GM18526 (cell line): ENCODE measurements around the gene SMC6.

Experiments used
- POLR2A ChIP-seq: IDR thresholded peaks from 3 replicates; pipeline ENCODE4 v1.6.1; 2011; ENCODE audit not compliant: insufficient read length; ENCODE audit errors: extremely low read depth

Gene SMC6

DNA sequence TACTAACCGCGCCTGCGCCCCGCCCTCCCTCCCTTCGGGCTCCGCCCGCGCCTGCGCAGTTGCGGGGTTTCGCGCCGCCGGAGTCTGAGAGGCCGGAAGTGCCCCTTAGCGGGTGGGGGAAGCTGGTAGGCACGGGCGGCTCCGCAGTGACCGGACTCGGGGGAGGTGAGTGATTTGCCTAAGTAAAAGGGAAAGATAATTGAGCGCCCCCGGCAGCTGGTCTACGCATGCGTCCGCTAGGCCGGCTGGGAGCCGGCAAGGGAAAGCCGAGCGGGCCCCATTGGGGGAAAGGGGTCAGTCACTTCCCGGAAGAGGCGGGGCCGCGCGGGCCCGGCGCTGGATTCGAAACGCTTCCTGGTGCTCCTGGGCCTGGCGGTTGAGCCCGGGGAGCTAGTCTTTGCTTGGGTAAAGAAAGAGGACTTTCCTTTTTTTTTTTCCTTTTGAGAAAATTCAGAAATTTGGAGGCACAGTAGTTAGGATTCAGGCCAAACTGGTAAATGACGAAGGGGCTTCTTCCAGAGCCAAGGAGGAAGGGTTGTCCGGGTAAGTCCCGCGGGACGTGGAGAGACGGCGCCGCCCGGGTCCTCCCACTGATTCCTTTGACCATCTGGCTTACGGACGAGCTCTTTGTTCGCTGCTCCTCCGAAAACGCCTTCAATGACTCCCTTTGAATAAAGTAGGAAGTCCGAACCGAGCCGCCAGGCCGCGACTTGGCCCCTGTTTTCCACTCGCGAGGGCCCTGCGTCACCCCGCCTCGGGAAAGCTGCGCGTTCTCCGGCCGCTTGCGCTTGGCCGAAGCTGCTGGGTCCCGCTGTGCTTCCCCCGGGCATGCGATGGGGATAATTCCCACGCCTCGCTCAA, at the start of gene SMC6, which contains the start of gene GEN1:
SMC6 (minus strand) TSS at position 8 of the 861 bp plus-strand sequence. CDS start 7,864 bp downstream, outside the sequence.
GEN1 (plus strand) TSS at position 336 of the 861 bp plus-strand sequence. CDS start 5,806 bp downstream, outside the sequence.
- TF ChIP-seq POLR2A, result peak; percentile 57

- no peak for TF ChIP-seq POLR2A
Measured at GRCh38 chr2:17800693-17801458, 47.3 kb upstream of the SMC6 start.

GRCh38 chr2:17800219-17800618, 46.6 kb upstream of the SMC6 start:
- TF ChIP-seq POLR2A, result no peak

- TF ChIP-seq POLR2A, result no peak
Measured at GRCh38 chr2:17799301-17800120, 45.9 kb upstream of the SMC6 start.

DNA sequence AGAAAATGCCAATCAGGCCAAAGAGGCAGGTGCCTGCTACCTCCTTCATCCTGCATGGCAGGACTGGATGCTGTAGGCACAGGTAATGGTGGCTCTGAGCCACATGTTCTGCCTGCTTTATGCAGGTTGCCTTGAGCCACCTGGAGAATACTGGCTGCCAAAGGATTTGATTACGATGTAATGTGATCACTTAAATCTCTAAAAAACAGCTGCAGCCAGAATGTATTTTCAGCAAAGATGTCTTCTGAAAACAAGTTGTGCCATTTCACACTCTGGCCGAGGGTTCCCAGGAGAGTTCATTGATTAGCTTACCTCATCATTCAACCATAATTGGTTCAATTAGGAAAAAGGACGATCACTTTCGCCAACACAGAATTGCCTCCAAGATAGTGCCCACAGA, 44.7 kb upstream of the SMC6 start:
- no peak for TF ChIP-seq POLR2A

DNA sequence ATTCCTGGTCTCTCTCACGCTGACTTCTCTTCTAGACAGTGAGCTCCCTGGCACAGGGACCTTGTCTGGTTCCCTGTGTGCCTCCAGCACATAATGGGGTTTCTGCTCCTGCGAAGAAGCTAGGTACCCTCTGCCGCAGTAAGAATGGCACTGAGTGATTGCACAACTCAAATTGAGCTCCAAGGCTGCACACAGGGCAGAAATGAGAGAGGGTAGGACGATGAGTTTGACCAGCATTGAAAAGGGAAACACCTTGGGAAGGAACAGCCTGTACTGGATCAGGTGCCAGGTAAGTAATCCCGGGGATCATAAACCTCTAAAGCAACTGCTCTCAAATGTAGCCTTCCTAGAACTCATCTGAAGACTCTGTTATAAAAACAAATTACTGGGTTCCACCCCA, 41.7 kb upstream of the SMC6 start:
- no peak for TF ChIP-seq POLR2A

GRCh38 chr2:17793803-17794354, 40.3 kb upstream of the SMC6 start:
- TF ChIP-seq POLR2A, result no peak

GRCh38 chr2:17793296-17793695, 39.7 kb upstream of the SMC6 start:
- no peak for TF ChIP-seq POLR2A

GRCh38 chr2:17792515-17792914, 38.9 kb upstream of the SMC6 start:
- TF ChIP-seq POLR2A, result no peak

- no peak for TF ChIP-seq POLR2A
Measured at GRCh38 chr2:17791817-17792130, 38.2 kb upstream of the SMC6 start.

- no peak for TF ChIP-seq POLR2A
Measured at GRCh38 chr2:17791121-17791816, 37.7 kb upstream of the SMC6 start.

DNA sequence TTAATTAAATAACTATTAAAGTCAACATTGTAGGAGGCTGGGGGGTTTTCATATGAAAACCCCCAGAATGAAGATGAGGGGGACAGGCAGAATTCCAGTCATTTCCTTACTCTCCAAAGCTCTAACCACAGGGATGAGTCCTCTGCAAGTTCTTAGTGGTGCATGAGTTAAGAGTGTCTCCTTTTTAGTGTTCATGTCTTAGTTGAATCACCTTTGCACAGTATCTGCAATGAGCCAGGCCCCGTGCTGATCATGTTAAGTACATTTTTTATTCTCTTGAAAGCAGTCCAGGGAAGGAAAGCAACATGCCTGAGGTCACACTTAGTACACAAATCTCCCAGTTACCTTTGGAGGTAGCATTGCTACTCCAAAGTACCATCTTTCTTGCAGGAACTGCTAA, 36.9 kb upstream of the SMC6 start:
- no peak for TF ChIP-seq POLR2A

GRCh38 chr2:17788773-17789172, 35.2 kb upstream of the SMC6 start:
- TF ChIP-seq POLR2A, result no peak

DNA sequence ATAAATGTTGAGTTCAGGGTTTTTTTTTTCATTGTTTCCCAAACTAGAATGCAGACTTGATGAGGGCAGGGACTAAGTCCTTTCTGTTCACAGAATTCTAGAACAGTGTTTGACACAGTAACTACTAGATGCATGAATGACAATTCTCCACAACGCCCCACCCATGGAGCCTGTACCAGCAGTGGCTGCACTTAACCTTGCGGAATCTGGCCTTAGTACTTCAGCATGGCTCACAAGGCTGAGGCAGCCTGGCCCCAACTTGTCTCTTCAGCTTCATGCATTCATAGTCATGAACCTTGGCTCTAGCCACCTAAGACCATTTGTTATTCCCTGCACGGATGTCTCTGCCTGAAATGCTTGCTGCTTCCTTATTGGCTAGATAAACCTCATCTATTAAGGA, 33.1 kb upstream of the SMC6 start:
- TF ChIP-seq POLR2A, result no peak

- no peak for TF ChIP-seq POLR2A
Measured at GRCh38 chr2:17781482-17781881, 27.9 kb upstream of the SMC6 start.

GRCh38 chr2:17780546-17780945, 26.9 kb upstream of the SMC6 start:
- no peak for TF ChIP-seq POLR2A
